ENCODE measurements around the gene CNTNAP2. TPM values are rescaled to one million over a fixed set of nuclear protein-coding genes. Genes with fewer than 3 reads are reported as not detected.

CNTNAP2 gene
- total RNA-seq, 4 donors from 2014 or later, result 0.29 to 0.88 (median 0.33) TPM; not detected in 1

- H3K27ac ChIP-seq, result no peak overlapping the region
- WGBS, 2 donors, result 51 to 63% methylated on average over 2 of the region's 2 CpGs
- peaks cover 8 to 9% of the 10 kb centered on the region in 2 donors for H3K4me1 ChIP-seq
- intact Hi-C loops (cut with DNase I), result no loop called here
- no peak for TF ChIP-seq POLR2A (IDR thresholded peaks at IDR 0.05)
- TF ChIP-seq CTCF (IDR thresholded peaks at IDR 0.05), result no peak
- no peaks in the 10 kb centered on the region for H3K27me3 ChIP-seq
- no peak overlapping the region for H3K4me3 ChIP-seq (replicated peaks in 1 of 3)
- no peak for DNase-seq
- H3K9me3 ChIP-seq, result no peaks in the 10 kb centered on the region
- H3K36me3 ChIP-seq, result no peaks in the 10 kb centered on the region
These were observed 428.1 kb downstream of the CNTNAP2 start for GRCh38 chr7:146544748-146545147.

- H3K9me3 ChIP-seq, result no peaks in the 10 kb centered on the region
- no peak overlapping the region for H3K27ac ChIP-seq
- intact Hi-C loops (cut with DNase I), result no loop called here
- no peaks in the 10 kb centered on the region for H3K27me3 ChIP-seq
- DNase-seq, result no peak
- no peaks in the 10 kb centered on the region for H3K4me1 ChIP-seq
- 85 to 91% methylated on average over 1 of the region's 1 CpG for WGBS, 2 donors
- no peak overlapping the region for H3K4me3 ChIP-seq (replicated peaks in 1 of 3)
- no peak for TF ChIP-seq POLR2A (IDR thresholded peaks at IDR 0.05)
- no peak for TF ChIP-seq CTCF (IDR thresholded peaks at IDR 0.05)
- H3K36me3 ChIP-seq, result no peaks in the 10 kb centered on the region
These were observed 432.2 kb downstream of the CNTNAP2 start for GRCh38 chr7:146548816-146549215.

GRCh38 chr7:146554556-146554955, 438.0 kb downstream of the CNTNAP2 start:
- no peak overlapping the region for H3K27ac ChIP-seq
- no peaks in the 10 kb centered on the region for H3K9me3 ChIP-seq
- H3K27me3 ChIP-seq, result no peaks in the 10 kb centered on the region
- DNase-seq, result no peak
- no peak for TF ChIP-seq CTCF (IDR thresholded peaks at IDR 0.05)
- no peak for TF ChIP-seq POLR2A (IDR thresholded peaks at IDR 0.05)
- H3K4me1 ChIP-seq, result no peaks in the 10 kb centered on the region
- 81 to 86% methylated on average over 6 of the region's 6 CpGs for WGBS, 2 donors
- intact Hi-C loops (cut with DNase I), result no loop called here
- H3K4me3 ChIP-seq (replicated peaks in 1 of 3), result no peak overlapping the region
- H3K36me3 ChIP-seq, result no peaks in the 10 kb centered on the region

GRCh38 chr7:146557971-146558469, 441.4 kb downstream of the CNTNAP2 start:
- Histone ChIP-seq H3K36me3 (no peaks in the 10 kb centered on the region), H3K27me3 (no peaks in the 10 kb centered on the region), H3K9me3 (no peaks in the 10 kb centered on the region), H3K4me1 (no peaks in the 10 kb centered on the region), H3K27ac (no peak overlapping the region), H3K4me3 (replicated peaks in 1 of 3) (no peak overlapping the region)
- no peak for DNase-seq
- no peak for TF ChIP-seq POLR2A (IDR thresholded peaks at IDR 0.05)
- TF ChIP-seq CTCF (IDR thresholded peaks at IDR 0.05), result no peak
- 75 to 84% methylated on average over 4 of the region's 4 CpGs for WGBS, 2 donors
- intact Hi-C loops (cut with DNase I), result no loop called here

- H3K9me3 ChIP-seq, result no peaks in the 10 kb centered on the region
- H3K27ac ChIP-seq, result no peak overlapping the region
- intact Hi-C loops (cut with DNase I), result no loop called here
- no peaks in the 10 kb centered on the region for H3K27me3 ChIP-seq
- no peak for DNase-seq
- TF ChIP-seq POLR2A (IDR thresholded peaks at IDR 0.05), result no peak
- TF ChIP-seq CTCF (IDR thresholded peaks at IDR 0.05), result no peak
- 68 to 86% methylated on average over 3 of the region's 3 CpGs for WGBS, 2 donors
- H3K4me3 ChIP-seq (replicated peaks in 1 of 3), result no peak overlapping the region
- no peaks in the 10 kb centered on the region for H3K4me1 ChIP-seq
- H3K36me3 ChIP-seq, result no peaks in the 10 kb centered on the region
These were observed 449.3 kb downstream of the CNTNAP2 start for GRCh38 chr7:146565872-146566271.
